ENCODE data around the gene GRIFIN. TPM values are rescaled to one million over a fixed set of nuclear protein-coding genes. Genes with fewer than 3 reads are reported as not detected.
A peak's percentile ranks its signal among the peaks of the same experiment; 100 is the strongest.

GRIFIN gene
- total and polyA plus RNA-seq, 9 of the 15 experiments (the other 6 are each of a cell fraction or from before 2014, with no cell fraction given): not detected

- no peak for TF ChIP-seq CUX1 (CRISPR knock-in tag; IDR thresholded peaks at IDR 0.05)
- TF ChIP-seq EGR1 (conservative IDR thresholded peaks at IDR 0.05): no peak
- no peak for TF ChIP-seq PYGO2 (tag; IDR thresholded peaks at IDR 0.05)
- TF ChIP-seq TEAD1 (CRISPR knock-in tag; IDR thresholded peaks at IDR 0.05): no peak
- no peak for TF ChIP-seq KLF1 (tag; IDR thresholded peaks at IDR 0.05)
- no peak for TF ChIP-seq CCAR2 (IDR thresholded peaks at IDR 0.05; ENCODE audit: low read depth, low read length)
- peak; percentile 53 to 88 (median 53) for TF ChIP-seq YY1 (IDR thresholded peaks at IDR 0.05; ENCODE audit: borderline replicate concordance in 1 of 3, control insufficient read depth in 1 of 3, extremely low read depth in 1 of 3, insufficient read depth in 3 of 3, insufficient read length in 1 of 3, insufficient replicate concordance in 2 of 3, low read depth in 1 of 3, low read length in 2 of 3)
- TF ChIP-seq MECOM (CRISPR knock-in tag; IDR thresholded peaks at IDR 0.05): no peak
- 0 out of 2 replicates have a peak, but pooled peaks have one; percentile 53 for TF ChIP-seq TRIM28 (IDR thresholded peaks at IDR 0.05)
- TF ChIP-seq RAD21 (CRISPR knock-in tag; conservative IDR thresholded peaks at IDR 0.05 in 1 of 2, IDR thresholded peaks at IDR 0.05 in 1 of 2): no peak
- no peak for TF ChIP-seq SMAD4 (CRISPR knock-in tag; conservative IDR thresholded peaks at IDR 0.05)
- no peak for TF ChIP-seq ZNF121 (CRISPR knock-in tag; conservative IDR thresholded peaks at IDR 0.05)
- no peak for TF ChIP-seq ELF2 (CRISPR knock-in tag; IDR thresholded peaks at IDR 0.05)
- no peak for TF ChIP-seq FOXJ3 (CRISPR knock-in tag; IDR thresholded peaks at IDR 0.05)
- TF ChIP-seq USF2 (CRISPR knock-in tag; IDR thresholded peaks at IDR 0.05): no peak
- TF ChIP-seq ZNF212 (CRISPR knock-in tag; IDR thresholded peaks at IDR 0.05): no peak
- TF ChIP-seq FOXM1 (IDR thresholded peaks at IDR 0.05; ENCODE audit: low read depth): no peak
- no peak for TF ChIP-seq FOXM1 (CRISPR knock-in tag; IDR thresholded peaks at IDR 0.05; ENCODE audit: low read depth)
- peak; percentile 72 for TF ChIP-seq BCOR (IDR thresholded peaks at IDR 0.05)
- TF ChIP-seq MCM2 (IDR thresholded peaks at IDR 0.05; ENCODE audit: low read depth): no peak
- no peak for TF ChIP-seq SAFB (IDR thresholded peaks at IDR 0.05; ENCODE audit: borderline replicate concordance, low read depth, low read length)
- TF ChIP-seq ATF2 (CRISPR knock-in tag; IDR thresholded peaks at IDR 0.05): no peak
Observed at GRCh38 chr7:2482725-2483451, 6.7 kb upstream of the GRIFIN start (continued).
